Gastroesophageal sphincter (tissue), 4 donors: ENCODE results near the gene CNTN5. TPM values are rescaled to one million over a fixed set of nuclear protein-coding genes. Genes with fewer than 3 reads are reported as not detected.

ENCODE experiments used
- ATAC-seq: fragments of 150-250 bp; one replicate; pipeline ENCODE4 v1.9.1; 2016; ENCODE audit warnings: mild to moderate bottlenecking, moderate library complexity
- H3K27ac ChIP-seq, 4 donors: fragments of 200-600 bp; sonication (generic) in 3 of 4; 1 replicate in 3 of 4; 2 replicates in 1 of 4; pipeline ENCODE4 v1.5.1; 2016 to 2019
- H3K27me3 ChIP-seq: fragments of 200-600 bp; sonication (generic); one replicate; pipeline ENCODE4 v1.5.1; 2019
- H3K36me3 ChIP-seq, 2 donors: fragments of 200-600 bp; sonication (generic); one replicate each; pipeline ENCODE4 v1.5.1; 2019; ENCODE audit warnings: control low read depth in 1 of 2
- H3K4me1 ChIP-seq, 3 donors: fragments of 200-600 bp; sonication (generic); 1 replicate in 2 of 3; 2 replicates in 1 of 3; pipeline ENCODE4 v1.5.1; 2016 to 2019; ENCODE audit warnings: control low read depth in 2 of 3
- H3K4me3 ChIP-seq, 2 donors: fragments of 200-600 bp; sonication (generic); one replicate each; pipeline ENCODE4 v1.5.1; 2019; ENCODE audit warnings: mild to moderate bottlenecking in 1 of 2, moderate library complexity in 1 of 2
- H3K9me3 ChIP-seq, 3 donors: fragments of 200-600 bp; sonication (generic); one replicate each; pipeline ENCODE4 v1.5.1; 2017 to 2019; ENCODE audit warnings: control low read depth in 2 of 3
- EP300 ChIP-seq: sonication (generic); formaldehyde crosslinking; IDR thresholded peaks from one replicate; pipeline ENCODE4 v1.6.1; 2017; ENCODE audit warnings: antibody characterized with exemption, mild to moderate bottlenecking
- POLR2A ChIP-seq, 2 donors: fragments of 450-650 bp; IDR thresholded peaks; one replicate each; pipeline ENCODE4 v1.6.1; 2017; ENCODE audit warnings: antibody characterized with exemption in 2 of 2, mild to moderate bottlenecking in 2 of 2, moderate library complexity in 1 of 2
- POLR2AphosphoS5 ChIP-seq: sonication (generic); formaldehyde crosslinking; IDR thresholded peaks from one replicate; pipeline ENCODE4 v1.6.1; 2017; ENCODE audit warnings: antibody characterized with exemption
- WGBS, 2 donors: methylation state at CpG; one replicate each; pipeline ENCODE4 v1.1.5; 2018; ENCODE audit warnings: low coverage in 1 of 2; 5-methylcytosine and 5-hydroxymethylcytosine counted together
- total RNA-seq, 4 donors: library from RNA; depleted of rRNA; stranded (reverse); fragments of >200 nt; gene quantifications; one replicate each; pipeline ENCODE4 v1.1.0, GENCODE V29; 2016
- TF ChIP-seq, protein P1 (sequence below), 4 experiments: fragments of 200-600 bp in 2 of 4; fragments of 450-650 bp in 2 of 4; sonication (generic) in 1 of 4; IDR thresholded peaks; one replicate each; pipeline ENCODE4 v1.5.1; 2017 to 2019; ENCODE audit warnings: antibody characterized with exemption in 4 of 4, mild to moderate bottlenecking in 2 of 4, moderate library complexity in 2 of 4

CNTN5 gene
- total RNA-seq, 4 donors from 2014 or later, result 0.16 TPM; not detected in 3

DNA sequence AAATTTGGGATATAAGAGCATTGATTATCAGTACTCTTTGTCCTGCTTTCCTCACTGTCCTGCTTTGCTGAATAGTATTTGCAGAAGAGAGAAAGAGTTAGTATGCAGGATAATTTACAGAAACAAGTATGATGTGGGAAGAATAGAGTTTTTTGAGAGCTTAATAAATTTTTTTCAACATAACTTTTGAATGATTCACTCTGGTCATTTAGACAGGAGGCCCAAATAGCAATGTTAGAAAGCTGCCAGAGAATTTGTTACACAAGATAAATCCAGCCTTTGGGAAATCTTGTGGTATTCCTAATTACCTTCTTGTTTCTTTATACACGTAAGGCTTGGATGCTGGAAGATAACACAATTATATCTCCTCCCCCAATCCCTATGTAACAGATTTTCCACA, 484.6 kb downstream of the CNTN5 start:
- H3K4me1 ChIP-seq, result no peaks in the 10 kb centered on the region
- no peaks in the 10 kb centered on the region for H3K36me3 ChIP-seq
- 33 to 38% methylated on average over 1 of the region's 1 CpG for WGBS, 2 donors
- H3K27me3 ChIP-seq, result no peaks in the 10 kb centered on the region
- H3K4me3 ChIP-seq, result no peak overlapping the region
- ATAC-seq, result no peak
- no peak overlapping the region for H3K27ac ChIP-seq
- TF ChIP-seq POLR2AphosphoS5 (no peak), EP300 (no peak), POLR2A (IDR thresholded peaks at IDR 0.05) (no peak)
- TF ChIP-seq, protein P1, sequence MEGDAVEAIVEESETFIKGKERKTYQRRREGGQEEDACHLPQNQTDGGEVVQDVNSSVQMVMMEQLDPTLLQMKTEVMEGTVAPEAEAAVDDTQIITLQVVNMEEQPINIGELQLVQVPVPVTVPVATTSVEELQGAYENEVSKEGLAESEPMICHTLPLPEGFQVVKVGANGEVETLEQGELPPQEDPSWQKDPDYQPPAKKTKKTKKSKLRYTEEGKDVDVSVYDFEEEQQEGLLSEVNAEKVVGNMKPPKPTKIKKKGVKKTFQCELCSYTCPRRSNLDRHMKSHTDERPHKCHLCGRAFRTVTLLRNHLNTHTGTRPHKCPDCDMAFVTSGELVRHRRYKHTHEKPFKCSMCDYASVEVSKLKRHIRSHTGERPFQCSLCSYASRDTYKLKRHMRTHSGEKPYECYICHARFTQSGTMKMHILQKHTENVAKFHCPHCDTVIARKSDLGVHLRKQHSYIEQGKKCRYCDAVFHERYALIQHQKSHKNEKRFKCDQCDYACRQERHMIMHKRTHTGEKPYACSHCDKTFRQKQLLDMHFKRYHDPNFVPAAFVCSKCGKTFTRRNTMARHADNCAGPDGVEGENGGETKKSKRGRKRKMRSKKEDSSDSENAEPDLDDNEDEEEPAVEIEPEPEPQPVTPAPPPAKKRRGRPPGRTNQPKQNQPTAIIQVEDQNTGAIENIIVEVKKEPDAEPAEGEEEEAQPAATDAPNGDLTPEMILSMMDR (IDR thresholded peaks at IDR 0.05), result no peak
- no peaks in the 10 kb centered on the region for H3K9me3 ChIP-seq

DNA sequence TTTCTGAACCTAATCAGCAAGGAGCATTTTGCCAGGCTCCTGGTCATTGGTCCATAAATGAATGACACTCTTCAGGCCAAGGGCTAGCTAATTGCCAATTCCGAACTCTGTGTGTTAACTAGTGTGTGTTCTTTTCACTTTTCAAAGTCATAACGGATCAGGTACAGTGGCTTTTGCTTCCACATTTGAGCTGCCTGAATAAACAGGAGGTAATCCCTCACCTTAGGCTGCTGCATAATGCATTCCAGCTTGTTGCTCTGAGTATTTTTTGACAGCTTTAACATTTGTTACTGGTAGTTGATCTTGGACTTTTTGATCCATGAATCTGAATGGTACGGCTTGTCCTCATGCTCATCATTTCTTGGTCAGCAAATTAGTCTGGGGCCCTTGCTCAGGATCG, 485.1 kb downstream of the CNTN5 start:
- no peak for ATAC-seq
- Histone ChIP-seq H3K9me3 (no peaks in the 10 kb centered on the region), H3K27ac (no peak overlapping the region), H3K27me3 (no peaks in the 10 kb centered on the region), H3K4me3 (no peak overlapping the region), H3K4me1 (no peaks in the 10 kb centered on the region), H3K36me3 (no peaks in the 10 kb centered on the region)
- TF ChIP-seq POLR2A (IDR thresholded peaks at IDR 0.05) (no peak), EP300 (no peak), POLR2AphosphoS5 (no peak)
- TF ChIP-seq, protein P1 (IDR thresholded peaks at IDR 0.05), result no peak
- 73 to 86% methylated on average over 3 to 4 of the region's 4 CpGs for WGBS, 2 donors

DNA sequence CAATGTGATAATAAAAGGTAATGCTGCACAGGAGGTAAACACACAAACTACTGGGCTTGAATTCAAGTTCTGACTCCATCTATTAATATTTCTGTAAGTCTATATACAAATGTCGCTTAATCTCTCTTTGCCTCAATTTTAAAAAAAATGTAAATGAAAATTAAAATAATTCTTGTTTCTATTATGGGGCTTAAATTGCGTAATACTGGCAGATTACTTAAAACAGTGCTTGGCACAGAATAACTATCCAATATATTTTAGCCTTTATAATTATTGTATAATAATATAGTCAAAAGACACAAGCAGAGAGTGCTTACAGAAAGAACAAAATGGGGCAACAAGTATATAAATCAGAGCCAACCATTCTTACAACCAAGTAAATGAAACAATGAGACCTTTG, 489.1 kb downstream of the CNTN5 start:
- Histone ChIP-seq H3K4me1 (no peaks in the 10 kb centered on the region), H3K4me3 (no peak overlapping the region), H3K36me3 (no peaks in the 10 kb centered on the region), H3K27ac (no peak overlapping the region), H3K27me3 (no peaks in the 10 kb centered on the region), H3K9me3 (no peaks in the 10 kb centered on the region)
- no peak for ATAC-seq
- TF ChIP-seq EP300, result no peak
- TF ChIP-seq, protein P1 (IDR thresholded peaks at IDR 0.05), result no peak
- no peak for TF ChIP-seq POLR2A (IDR thresholded peaks at IDR 0.05)
- TF ChIP-seq POLR2AphosphoS5, result no peak
- WGBS, 2 donors, result 80 to 87% methylated on average over 2 of the region's 2 CpGs

DNA sequence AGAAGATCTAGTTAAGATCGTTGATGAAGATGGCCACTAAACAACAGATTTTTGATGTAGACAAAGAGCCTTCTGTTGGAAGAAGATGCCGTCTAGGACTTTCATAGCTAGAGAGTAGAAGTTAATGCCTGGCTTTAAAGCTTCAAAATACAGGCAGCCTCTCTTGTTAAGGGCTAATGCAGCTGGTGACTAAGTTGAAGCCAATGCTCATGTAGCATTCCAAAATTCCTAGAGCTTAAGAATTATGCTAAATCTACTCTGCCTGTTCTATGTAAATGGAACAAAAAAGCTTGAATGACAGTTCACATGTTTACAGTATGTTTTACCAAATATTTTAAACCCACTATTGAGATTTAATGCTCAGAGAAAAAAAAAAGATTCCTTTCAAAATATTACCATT, 492.6 kb downstream of the CNTN5 start:
- TF ChIP-seq POLR2AphosphoS5 (no peak), POLR2A (IDR thresholded peaks at IDR 0.05) (no peak)
- no peak for ATAC-seq
- WGBS, 2 donors, result 73 to 74% methylated on average over 2 of the region's 2 CpGs
- Histone ChIP-seq H3K27ac (no peak overlapping the region), H3K27me3 (no peaks in the 10 kb centered on the region), H3K36me3 (no peaks in the 10 kb centered on the region), H3K4me3 (no peak overlapping the region), H3K4me1 (no peaks in the 10 kb centered on the region), H3K9me3 (no peaks in the 10 kb centered on the region)

DNA sequence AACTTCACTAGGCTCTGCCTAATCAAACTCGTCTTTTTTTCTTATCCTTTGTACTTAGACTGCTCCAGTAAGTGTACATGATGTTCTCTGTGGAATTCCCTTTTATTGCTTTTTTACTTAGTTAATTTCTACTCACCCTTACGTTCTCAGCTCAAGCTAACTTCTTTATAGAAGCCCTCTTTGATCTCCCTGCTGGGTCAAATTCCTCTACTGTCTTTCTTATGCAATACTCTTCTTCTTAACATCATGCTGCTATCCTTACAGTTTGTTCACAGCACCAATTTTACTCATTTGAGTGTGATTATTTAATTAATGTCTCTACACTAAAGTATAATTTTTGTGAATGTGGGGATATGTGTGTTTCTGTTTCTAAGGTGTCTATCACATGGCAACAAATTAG, 498.3 kb downstream of the CNTN5 start:
- no peak for TF ChIP-seq POLR2AphosphoS5
- TF ChIP-seq EP300, result no peak
- TF ChIP-seq, protein P1 (IDR thresholded peaks at IDR 0.05), result no peak
- ATAC-seq, result no peak
- H3K9me3 ChIP-seq, result no peaks in the 10 kb centered on the region
- no peaks in the 10 kb centered on the region for H3K27me3 ChIP-seq
- H3K27ac ChIP-seq, result no peak overlapping the region
- no peak overlapping the region for H3K4me3 ChIP-seq
- H3K36me3 ChIP-seq, result no peaks in the 10 kb centered on the region
- WGBS, 2 donors, result 54 to 79% methylated on average over 2 of the region's 2 CpGs
- H3K4me1 ChIP-seq, result no peaks in the 10 kb centered on the region
